GM10266 (cell line): Measurements from ENCODE around the gene PLS1.
"Not testable (repeated sequence)": the region's sequence is repeated elsewhere in the genome, so short reads cannot be mapped to it uniquely, and the experiment has no call there.

ENCODE experiments used
- DNase-seq: peaks from one replicate; pipeline ENCODE4 v3.0.0; 2012; ENCODE audit errors: extremely low spot score
- TF ChIP-seq, protein P1 (sequence below): IDR thresholded peaks from 2 replicates; pipeline ENCODE4 v1.5.1; 2012; ENCODE audit warnings: mild to moderate bottlenecking, low read depth; ENCODE audit not compliant: control insufficient read depth, insufficient read depth; ENCODE audit errors: missing control alignments

PLS1 gene, protein sequence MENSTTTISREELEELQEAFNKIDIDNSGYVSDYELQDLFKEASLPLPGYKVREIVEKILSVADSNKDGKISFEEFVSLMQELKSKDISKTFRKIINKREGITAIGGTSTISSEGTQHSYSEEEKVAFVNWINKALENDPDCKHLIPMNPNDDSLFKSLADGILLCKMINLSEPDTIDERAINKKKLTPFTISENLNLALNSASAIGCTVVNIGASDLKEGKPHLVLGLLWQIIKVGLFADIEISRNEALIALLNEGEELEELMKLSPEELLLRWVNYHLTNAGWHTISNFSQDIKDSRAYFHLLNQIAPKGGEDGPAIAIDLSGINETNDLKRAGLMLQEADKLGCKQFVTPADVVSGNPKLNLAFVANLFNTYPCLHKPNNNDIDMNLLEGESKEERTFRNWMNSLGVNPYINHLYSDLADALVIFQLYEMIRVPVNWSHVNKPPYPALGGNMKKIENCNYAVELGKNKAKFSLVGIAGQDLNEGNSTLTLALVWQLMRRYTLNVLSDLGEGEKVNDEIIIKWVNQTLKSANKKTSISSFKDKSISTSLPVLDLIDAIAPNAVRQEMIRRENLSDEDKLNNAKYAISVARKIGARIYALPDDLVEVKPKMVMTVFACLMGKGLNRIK

DNA sequence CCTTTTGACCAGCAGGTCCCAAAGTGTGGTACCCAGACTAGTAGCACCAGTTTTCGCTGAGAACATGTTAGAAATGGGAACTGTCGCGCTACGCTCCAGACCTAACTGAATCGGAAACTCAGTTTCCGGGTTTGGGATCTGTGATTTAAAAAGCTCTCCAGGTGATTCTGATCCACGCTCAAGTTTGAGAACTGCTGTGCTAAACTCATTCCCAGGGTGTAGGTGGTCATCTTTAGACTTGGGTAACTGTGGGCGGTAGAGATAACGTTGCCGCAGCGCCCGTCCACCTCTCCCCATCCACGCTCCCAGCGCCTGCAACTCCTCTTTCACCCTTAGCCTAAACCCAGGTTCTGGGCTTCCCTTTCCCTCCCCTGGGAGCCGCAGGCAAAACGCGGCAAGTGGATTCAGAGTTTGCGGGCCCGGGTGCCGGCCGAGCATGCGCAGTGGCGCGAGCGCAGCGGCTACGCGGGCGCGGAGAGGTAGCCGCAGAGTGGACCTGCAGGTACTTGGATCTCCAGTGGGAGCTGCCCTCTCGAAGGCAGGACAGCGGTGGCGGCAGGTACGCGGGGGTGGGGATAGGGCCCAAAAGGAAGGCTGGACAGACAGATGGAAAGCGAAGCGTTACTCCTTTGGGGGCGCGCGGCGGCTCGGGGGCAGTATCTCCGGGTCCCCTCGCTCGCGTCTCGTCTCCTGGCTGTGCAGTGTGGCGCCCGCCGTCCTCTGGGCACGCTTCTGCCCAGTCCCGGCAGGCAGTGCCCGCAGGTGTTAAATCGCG, at the start of gene PLS1:
Gene PLS1 (plus strand): TSS at position 443 of the 775 bp plus-strand sequence. CDS start 67,845 bp downstream, outside the sequence.
- TF ChIP-seq, protein P1, sequence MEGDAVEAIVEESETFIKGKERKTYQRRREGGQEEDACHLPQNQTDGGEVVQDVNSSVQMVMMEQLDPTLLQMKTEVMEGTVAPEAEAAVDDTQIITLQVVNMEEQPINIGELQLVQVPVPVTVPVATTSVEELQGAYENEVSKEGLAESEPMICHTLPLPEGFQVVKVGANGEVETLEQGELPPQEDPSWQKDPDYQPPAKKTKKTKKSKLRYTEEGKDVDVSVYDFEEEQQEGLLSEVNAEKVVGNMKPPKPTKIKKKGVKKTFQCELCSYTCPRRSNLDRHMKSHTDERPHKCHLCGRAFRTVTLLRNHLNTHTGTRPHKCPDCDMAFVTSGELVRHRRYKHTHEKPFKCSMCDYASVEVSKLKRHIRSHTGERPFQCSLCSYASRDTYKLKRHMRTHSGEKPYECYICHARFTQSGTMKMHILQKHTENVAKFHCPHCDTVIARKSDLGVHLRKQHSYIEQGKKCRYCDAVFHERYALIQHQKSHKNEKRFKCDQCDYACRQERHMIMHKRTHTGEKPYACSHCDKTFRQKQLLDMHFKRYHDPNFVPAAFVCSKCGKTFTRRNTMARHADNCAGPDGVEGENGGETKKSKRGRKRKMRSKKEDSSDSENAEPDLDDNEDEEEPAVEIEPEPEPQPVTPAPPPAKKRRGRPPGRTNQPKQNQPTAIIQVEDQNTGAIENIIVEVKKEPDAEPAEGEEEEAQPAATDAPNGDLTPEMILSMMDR = no peak
- peak; percentile 85 for DNase-seq

DNA sequence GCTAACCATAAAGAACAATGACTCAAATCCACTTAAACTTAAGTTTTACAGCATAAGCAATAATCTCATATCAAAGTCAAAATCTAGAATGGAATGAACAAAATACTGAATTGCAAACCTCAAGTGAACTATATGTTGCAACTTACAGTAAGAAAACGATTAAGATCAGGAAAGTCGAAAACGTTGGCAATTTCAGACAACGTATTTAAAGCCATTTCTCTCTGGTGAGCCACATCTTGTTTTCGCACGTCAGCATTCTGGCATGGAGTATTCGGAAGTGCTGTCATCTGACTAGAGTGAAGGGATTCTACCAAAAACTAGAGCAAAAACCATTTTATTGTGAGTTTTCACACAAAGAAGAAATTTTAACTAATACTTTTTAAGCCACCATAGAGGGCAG, 46.2 kb upstream of the PLS1 start:
- TF ChIP-seq, protein P1 = no peak
- DNase-seq = no peak

DNA sequence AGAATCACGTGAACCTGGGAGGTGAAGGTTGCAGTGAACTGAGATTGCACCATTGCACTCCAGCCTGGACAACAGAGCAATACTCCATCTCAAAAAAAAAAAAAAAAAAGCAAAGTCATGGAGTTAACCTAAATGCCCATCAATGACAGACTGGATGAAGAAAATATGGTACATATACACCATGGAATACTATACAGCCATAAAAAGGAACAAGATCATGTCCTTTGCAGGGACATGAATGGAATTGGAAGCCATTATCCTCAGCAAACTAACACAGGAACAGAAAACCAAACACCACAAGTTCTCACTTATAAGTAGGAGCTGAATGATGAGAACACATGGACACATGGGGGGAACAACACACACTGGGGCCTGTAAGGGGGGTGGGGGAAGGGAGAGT, 43.6 kb upstream of the PLS1 start:
- not testable (repeated sequence) for DNase-seq

DNA sequence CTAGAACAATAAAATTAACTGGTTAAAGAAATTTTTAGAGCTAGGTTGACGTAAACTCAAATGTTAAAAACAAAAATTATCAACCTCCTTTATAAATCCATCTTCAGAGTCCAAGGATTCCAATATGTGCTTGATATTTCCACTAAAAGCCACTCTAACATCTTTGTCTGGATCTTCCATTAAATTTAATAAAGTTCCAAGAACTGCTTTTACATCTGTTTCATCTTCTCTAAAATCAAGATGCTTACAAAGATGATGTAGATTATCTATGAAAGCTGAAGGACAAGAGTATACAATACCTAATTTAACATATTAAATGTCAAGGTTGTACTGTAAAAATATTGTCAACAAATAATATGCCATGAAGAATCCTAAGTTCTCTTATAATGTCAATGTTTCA, 42.5 kb upstream of the PLS1 start:
- DNase-seq = no peak
- TF ChIP-seq, protein P1 = no peak

DNA sequence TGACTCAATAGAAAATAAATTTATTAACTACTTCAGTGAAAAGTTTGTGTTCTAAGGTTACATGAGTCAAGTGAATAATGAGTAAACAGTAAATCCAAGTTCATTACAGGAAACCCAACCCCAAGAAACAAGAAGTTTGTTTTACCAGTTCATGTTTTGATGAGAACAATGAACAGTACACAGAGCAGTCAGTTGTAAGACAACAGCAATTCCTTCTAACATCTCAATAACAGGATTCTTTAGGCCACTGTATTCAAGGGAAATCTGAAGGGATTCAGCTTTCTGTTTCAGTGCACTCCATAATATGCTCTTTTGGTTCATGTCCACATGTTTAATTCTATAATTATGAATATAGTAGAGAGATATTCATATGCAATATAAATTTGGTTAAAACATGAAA, 36.1 kb upstream of the PLS1 start:
- DNase-seq = no peak
- TF ChIP-seq, protein P1 = no peak

DNA sequence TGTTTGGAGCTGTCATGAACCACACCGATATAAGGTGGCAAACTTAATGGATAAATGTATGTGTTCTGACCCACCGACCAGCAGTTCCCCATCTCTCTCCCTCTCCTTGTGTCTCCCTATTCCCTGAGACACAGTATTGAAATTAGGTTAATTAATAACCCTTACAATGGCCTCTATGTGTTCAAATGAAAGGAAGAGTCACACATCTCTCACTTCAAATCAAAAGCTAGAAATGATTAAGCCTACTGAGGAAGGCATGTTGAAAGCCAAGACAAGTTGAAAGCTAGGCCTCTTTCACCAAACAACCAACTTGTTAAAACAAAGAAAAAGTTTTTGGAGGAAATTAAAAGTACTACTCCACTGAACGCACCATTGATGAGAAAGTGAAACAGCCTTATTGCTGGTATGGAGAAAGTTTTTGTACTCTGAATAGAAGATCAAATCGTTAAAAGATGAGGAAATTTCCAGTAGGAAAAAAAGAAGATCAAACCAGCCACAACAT, 32.6 kb upstream of the PLS1 start:
- no peak for DNase-seq
- TF ChIP-seq, protein P1 = no peak

DNA sequence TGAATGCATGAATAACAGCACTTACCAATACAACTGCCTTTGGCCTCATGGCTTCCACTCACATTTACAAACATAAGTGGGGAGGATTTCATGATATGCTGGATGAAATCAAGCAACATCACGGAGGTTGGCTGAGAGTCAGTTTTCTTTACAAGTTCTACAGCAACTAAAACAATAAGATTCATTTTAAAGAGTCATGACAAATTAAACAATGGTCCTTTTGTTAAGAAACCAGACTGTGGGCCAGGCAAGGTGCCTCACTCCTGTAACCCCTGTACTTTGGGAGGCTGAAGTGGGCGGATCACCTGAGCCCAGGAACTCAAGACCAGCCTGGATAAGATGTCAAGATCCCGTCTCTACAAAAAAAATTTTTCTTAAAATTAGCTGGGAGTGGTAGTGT, 30.1 kb upstream of the PLS1 start:
- TF ChIP-seq, protein P1 = no peak

More for the DNA sequence above, 30.1 kb upstream of the PLS1 start:
- no peak for DNase-seq
